SW480 (cell line): ENCODE results near the gene HBB.

Source experiments
- DNase-seq: peaks from one replicate; pipeline ENCODE4 v3.0.0-alpha.2; 2016; ENCODE audit warnings: low spot score

The HBB gene

DNA sequence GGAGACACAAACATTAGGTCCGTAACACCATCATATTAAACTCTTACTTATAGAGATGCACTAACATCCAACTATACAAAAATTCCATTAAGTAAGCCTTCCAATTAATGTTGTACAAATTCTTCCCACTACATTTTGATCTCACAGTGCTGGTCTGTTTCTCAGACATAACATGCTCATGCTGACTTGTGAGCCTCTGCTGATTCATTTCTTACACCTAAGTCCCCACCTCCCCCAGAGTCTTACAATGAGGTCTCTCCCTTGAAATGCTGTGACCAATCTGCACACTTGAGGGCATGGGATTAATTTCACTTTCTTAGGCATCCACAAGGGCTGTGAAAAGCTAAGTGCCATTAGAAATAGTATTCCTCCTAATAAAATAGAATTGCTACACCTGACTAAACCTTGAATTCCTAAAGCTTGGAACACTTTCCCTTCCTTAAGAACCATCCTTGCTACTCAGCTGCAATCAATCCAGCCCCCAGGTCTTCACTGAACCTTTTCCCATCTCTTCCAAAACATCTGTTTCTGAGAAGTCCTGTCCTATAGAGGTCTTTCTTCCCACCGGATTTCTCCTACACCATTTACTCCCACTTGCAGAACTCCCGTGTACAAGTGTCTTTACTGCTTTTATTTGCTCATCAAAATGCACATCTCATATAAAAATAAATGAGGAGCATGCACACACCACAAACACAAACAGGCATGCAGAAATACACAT lies 20.8 kb upstream of the HBB start:
- DNase-seq = no peak

DNA sequence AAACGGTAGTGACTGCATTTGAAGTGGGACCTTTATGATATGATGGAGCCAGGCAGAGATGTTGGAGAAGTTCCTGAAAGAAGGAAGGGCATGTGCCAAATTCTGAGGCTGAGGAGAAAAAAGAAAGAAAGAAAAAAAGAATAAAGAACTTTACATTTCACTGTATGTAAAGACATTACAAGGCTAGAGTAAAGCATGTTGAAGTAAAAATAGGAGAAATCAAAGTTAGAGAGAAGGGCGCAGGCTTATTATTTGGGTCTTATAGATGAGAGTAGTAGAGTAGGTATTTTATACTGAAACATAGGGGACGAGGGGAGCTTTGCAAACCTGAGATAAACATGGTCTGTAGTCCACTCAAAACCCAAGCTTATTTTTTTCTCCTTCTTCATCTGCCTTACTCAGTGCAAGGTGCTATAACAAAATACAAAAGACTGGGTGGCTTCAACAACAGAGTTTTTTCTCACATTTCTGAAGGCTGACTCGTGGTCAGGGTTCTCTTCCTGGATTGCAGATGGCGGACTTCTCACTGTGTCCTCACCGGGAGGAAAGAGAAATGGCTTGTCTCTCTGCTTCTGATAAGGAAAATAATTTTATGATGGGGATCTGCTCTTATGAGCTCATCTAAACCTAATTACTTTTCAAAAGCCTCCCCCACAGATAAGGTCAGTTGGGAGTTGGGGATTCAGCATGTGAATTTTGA lies 20.1 kb upstream of the HBB start:
- no peak for DNase-seq

DNA sequence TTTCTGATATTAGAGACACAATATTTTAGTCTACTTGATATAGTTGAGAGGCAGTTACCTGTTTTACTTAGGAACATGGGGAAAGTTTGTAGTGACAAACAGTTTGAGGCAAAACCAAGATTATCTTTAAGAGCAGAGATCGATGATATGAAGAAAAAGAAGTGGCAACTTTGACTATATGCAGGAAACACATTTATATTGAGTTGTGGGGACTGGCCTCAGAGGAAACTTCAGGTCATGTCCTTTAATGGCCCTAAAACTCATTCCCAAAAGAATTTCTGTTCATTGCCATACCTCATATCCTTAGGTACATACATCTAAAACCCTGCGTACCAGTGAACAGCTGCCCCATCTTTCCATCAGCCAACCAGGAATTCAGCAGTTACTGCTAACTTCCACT lies 18.3 kb upstream of the HBB start:
- no peak for DNase-seq

DNA sequence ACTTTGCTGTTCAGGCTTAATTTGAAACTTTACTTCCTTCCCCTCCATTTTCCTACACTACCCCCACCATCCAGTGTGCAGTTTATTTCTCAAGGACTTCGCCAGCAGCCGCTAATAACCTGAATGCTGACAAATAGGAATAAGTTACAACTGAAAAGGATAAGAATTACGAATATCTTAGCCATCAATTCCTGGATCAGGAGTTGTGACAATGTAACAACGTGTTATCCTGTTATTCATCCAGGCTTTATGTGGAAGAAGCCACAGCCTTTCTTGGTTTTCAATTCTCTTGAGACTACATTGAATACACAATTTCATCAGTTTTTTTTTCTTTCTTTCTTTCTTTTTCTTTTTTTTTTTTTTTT lies 16.9 kb upstream of the HBB start:
- DNase-seq = no peak

DNA sequence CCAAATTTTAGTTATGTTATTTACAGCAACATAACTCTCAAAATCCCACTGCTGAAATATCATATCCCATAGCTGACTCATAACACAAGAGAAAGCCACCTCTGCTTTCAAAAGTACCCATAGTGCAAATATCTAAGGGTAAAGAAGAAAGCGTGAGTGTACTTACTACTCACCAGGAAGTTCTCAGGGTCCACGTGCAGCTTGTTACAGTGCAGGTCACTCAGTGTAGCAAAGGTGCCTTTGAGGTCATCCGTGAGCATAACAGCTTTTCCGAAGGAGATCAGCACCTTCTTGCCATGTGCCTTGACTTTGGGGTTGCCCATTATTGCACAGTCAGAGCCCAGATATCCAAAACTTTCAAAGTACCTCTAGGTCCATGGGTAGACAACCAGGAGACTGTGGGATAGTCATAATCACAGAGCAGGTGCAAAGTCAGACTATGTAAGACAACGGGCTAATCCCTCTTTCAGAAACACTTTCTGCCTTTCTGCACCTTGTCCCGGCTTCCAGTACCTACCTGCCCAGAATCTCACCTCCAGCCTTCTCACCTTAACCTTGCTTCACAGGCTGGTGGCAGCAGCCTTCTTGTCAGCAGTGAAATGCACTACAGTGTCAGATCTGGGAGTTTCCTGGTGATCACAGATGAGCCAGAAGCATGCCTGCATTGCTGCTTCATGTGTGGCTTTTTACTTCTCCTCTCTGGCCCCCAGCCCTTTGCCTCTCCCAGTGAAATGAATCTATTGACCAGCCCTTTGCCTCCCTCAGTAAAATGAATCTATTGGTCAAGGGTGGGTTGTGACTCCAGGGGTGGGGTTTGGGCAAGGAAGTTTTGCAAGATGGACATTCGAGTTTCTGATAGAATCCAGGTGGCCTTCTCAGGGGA lies 16.3 kb upstream of the HBB start:
- no peak for DNase-seq

DNA sequence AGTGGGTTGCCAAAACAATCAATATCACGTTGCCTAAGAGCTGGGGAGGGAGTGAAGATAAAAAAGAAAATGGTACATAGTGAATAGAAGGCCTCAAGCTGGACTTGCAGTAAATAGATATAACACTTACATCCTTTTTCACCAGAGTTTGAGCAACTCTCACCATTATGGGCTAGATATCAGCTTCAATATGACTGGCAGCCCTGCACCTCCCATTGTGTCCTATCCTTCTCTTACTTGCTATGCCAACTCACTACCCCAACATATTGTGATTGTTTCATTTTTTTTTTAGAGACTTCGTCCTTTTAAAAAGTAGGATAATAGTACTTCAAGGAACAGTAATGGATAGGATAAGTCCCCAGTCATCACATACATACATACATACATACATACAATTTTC lies 15.3 kb upstream of the HBB start:
- no peak for DNase-seq

DNA sequence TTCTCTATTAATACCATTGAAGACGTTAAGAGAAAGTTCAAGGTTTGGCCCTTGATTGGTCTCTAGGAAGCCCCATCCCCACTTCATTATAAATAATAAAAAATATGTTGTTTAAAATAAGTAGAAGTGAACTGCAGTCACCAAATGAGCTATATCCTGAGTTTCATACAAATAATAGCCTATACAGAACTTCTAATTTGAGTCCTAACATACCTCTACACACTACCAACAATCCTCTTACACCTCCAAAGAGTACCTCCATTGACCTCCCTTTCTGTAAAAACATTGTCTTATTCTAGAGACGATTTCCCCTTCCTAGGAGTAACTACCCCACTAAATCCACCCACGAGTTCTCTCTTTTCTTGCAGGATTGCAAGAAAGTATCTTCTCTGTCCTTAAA lies 14.6 kb upstream of the HBB start:
- no peak for DNase-seq

DNA sequence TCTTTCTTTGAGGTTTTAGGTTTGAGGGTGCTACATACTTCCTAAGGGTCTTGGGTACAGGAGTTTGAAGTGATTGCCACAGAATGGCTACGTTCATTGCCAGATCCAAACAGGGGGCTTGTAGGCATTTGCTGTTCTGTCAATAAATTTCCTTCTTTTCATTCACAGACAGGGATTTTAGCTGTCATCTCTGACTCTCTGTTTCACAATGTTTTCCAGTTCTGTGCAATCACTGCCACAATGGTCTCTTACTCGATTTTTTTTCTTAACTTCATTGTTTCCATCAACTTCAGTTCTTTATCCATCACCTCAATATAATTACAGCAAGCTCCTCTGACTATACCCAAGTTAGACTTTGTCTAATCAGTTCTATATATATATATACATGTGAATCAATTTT lies 13.6 kb upstream of the HBB start:
- no peak for DNase-seq

DNA sequence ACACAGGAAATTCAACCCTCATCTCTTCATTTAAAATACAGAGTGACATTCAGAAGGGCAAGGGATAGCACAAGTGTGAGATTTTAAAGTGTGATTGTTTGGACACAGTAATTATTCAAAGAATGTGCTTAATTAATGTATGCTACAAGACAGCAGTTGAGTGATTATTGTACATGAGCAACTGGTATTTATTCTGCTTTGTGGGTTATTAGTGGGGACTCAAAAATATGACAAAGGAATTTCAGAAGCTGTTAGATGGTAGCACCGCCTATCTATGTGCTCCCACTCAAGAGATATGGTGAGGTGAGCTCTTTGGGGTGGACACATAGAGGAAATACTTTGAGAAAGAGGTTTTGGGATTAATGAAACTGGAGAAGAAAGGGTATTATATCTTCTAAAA lies 13.2 kb upstream of the HBB start:
- no peak for DNase-seq

DNA sequence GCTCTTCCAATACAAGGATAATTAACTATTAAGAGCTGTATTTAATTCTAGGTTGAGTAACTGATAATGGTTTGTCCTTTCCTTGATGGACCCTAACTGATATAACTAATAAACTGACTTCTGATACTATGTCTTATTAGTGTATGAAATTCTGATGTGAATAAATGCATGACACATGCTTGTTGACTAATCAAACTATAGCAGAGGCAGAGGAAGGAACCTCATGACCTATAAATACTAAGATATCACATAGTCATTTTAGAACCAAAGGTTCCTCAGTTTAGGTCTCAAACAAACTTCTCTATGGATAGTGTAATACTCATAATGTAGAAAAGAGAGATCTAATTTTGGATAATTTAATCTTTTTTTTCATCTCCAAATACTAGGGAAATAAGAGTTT lies 12.2 kb upstream of the HBB start:
- DNase-seq = no peak

DNA sequence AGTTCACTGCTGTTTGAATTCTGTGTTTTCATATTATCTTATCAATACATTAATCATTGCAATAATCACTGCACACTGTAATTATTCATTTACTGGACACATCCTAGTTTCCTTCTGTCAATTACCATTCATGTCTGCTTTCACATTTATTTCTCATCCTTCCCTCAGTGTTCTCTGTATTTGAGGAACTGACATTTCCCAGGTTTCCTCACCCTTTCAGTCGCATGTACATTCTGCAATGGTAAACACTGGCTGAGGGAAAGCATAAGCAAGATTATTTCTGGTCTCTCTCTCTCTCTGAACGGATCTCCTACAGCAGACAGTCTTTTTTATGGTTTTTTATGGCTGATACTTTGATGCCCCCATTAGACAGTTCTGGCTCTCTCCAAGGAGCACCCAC lies 11.6 kb upstream of the HBB start:
- DNase-seq = no peak

DNA sequence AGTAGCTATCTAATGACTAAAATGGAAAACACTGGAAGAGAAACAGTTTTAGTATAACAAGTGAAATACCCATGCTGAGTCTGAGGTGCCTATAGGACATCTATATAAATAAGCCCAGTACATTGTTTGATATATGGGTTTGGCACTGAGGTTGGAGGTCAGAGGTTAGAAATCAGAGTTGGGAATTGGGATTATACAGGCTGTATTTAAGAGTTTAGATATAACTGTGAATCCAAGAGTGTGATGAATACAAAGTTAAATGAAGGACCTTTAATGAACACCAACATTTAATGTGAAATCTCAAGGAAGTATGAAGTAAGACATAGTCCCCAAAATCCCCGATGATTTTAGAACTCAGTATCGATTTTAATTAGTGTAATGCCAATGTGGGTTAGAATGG lies 10.5 kb upstream of the HBB start:
- no peak for DNase-seq

DNA sequence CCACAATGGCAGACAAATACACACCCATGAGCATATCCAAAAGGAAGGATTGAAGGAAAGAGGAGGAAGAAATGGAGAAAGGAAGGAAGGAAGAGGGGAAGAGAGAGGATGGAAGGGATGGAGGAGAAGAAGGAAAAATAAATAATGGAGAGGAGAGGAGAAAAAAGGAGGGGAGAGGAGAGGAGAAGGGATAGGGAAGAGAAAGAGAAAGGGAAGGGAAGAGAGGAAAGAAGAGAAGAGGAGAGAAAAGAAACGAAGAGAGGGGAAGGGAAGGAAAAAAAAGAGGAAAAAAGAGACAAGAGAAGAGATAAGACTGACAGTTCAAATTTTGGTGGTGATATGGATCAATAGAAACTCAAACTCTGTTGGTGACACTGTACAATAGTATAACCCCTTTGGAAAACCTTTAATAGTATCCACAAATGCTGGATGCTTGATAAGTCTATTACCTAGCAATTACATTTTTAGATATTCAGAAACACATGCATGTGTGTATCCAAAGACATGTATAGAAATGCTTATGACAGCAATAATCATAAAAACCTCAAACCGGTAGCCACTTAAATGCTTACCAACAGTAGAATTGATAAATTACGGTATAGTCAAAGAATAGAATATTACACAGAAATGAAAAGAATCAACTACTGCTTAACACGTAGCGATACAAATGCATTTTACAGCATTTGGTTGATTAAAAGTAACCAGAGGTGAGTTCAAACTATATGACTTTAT lies 8.7 kb upstream of the HBB start:
- DNase-seq = no peak

DNA sequence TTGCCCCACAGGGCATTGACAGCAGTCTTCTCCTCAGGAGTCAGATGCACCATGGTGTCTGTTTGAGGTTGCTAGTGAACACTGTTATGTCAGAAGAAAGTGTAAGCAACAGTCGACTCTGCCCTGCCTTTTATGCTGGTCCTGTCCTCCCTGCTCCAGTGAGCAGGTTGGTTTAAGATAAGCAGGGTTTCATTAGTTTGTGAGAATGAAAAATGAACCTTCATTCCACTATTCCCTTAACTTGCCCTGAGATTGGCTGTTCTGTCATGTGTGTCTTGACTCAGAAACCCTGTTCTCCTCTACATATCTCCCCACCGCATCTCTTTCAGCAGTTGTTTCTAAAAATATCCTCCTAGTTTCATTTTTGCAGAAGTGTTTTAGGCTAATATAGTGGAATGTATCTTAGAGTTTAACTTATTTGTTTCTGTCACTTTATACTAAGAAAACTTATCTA lies 7.5 kb upstream of the HBB start, which contains the start of gene HBD:
Gene HBD (minus strand): TSS at position 103 of the 454 bp plus-strand sequence. CDS start 50 bp downstream, at position 53.
- no peak for DNase-seq

DNA sequence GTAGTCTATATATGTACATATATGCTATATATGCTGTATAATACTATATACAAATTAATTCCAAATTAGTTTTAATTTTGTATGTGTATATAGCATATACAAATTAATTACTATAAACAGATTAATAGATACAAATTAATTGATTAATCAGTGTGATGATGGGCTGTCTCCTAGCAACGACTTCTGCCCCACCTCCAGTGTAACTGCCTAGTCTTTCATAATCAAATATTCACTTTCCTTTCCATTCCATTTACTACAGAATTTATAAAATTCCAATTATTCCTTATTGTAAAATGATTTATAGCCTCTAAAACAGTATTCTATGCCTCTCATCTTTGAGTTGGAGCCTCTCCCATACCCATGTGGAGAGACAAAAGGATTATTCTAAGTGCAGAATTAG lies 6.4 kb upstream of the HBB start:
- DNase-seq = no peak

DNA sequence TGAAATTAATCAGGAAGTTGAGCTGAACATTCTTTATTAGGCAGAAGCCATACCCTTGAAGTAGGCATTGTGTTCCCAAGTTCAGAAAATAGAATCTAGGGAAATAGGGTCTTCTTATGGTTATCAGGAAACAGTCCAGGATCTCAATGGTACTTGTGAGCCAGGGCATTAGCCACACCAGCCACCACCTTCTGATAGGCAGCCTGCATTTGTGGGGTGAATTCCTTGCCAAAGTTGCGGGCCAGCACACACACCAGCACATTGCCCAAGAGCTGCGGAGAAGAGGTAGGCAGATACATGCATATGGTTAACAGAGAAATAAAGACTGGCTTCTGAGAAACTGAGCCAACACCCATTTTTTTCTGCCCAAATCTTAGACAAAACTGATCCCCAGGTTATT lies 6.0 kb upstream of the HBB start:
- no peak for DNase-seq

DNA sequence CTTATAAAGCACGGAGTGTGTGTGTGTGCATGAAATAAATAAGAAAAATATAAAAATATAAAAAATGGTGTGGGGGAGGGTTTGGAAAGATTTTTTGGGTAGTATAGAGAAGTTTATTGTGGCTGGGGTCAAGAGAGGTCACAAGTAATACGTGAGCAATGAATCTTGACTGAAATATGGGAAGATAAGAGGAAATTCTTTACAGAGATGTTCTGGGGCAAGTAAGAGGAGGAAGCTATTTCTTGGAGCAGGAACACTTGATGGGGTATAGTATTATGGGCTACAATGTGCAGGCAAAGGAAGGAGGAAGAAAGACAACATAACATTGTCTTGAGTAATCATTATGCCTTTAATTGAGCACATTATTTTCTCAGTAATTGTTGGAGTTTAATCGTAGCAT lies 5.3 kb upstream of the HBB start:
- DNase-seq = no peak

DNA sequence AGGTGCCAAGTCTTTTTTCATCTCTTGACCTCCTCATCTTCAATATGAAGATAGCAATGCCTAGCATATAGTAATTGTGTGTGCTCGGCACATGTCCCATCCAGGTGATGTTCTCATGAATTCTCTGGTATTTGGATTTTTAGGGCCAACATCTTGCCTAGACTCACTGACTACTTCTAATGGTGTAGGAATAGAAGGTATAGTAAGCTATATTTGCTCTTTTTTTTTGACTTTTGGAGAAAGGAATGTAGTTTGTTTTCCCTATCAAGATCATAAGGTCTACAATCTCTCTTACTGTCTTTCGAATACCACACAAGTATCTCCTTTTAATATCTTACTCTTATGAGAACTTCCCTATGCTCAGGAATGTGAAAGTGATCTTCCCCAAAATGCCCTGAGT lies 4.2 kb upstream of the HBB start:
- DNase-seq = no peak

DNA sequence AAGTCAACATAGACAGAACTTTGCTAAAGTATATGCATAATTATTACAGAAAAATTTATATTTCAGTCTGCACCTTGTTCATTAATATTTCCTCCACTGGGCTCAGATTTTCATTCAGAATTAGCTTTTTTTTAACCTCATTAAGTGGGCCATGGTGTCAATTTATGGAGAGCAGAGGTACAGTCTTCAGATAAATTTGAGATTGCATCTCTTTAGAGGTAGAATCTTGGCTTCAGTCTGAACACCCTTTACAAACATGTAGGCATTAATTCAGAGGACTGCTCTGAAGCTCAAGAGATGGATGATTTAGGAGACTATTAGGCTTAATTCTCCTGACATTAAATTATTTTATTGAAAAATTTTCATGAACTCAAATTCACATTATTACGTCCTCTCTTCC lies 3.4 kb upstream of the HBB start:
- no peak for DNase-seq

DNA sequence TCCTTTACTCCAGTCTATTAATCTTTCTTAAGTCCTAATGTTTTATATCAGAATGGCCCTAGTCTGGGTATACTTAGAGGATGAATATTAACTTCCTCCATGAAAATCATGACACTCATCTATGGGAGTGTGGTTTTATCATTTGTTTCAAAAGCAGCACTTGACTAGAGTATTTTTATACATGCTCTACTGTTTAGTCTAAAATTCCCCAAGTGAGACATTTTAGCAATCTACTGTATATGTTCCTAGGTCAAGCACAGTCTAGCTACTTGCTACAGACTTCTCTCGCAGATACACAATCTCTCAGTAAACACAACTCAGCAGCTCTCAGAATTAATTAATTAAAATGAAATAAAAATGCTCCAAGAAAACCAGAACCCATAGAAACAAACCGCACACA lies 2.9 kb upstream of the HBB start:
- no peak for DNase-seq

DNA sequence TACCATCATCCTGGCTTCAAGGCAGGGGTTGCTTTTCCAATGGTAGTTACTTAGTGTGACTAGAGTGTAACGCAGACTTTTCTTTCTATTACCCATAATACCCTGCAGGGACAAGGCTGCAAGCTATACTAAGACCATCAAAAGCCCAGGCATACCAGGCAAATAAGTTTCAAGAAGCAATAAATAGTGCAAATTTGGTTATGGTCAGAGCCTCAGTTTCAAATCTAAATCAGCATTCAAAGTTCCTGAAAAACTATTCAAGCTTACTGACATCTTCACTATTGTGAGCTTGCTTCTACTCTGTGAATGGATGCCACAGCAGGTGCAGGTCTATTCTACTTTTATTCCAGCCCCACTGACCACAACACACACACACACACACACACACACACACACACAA lies 2.5 kb upstream of the HBB start:
- DNase-seq = no peak

DNA sequence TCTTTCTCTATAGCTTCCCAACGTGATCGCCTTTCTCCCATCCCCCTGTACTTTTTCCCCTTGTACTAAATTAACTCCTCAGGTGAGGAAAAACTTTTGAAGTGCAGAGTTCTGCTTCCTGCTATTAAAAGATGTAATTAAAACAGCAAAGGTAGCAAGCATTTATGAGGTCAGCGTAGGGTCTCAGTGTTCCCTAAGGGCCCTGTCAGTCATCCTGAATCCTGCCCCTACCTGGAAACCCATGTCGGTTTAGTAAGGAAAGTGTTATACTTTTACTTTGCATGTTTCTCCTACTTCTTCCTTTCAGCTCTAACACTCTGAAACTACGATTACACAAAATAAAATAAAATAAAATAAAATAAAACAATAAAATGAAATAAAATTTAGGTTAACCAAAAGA lies 1.3 kb upstream of the HBB start:
- DNase-seq = no peak
